Thymus (tissue), 11 donors: Measurements from ENCODE around the gene RNF112. TPM values are rescaled to one million over a fixed set of nuclear protein-coding genes. Genes with fewer than 3 reads are reported as not detected.

Source experiments
- DNase-seq, 9 donors: peaks; one replicate each; pipeline ENCODE4 v3.0.0-alpha.2; 2013; ENCODE audit warnings: low spot score in 9 of 9, low read depth in 6 of 9, missing footprints in 1 of 9
- H3K27ac ChIP-seq, 2 donors: one replicate each; pipeline ENCODE4 v1.5.1; 2013; ENCODE audit warnings: control low read depth in 1 of 2, low read depth in 1 of 2, low read length in 1 of 2, mild to moderate bottlenecking in 1 of 2, moderate library complexity in 1 of 2
- H3K27me3 ChIP-seq, 2 donors: one replicate each; pipeline ENCODE4 v1.5.1; 2013; ENCODE audit warnings: low read length in 1 of 2; ENCODE audit not compliant: control insufficient read depth in 2 of 2, insufficient read depth in 1 of 2
- H3K36me3 ChIP-seq, 2 donors: one replicate each; pipeline ENCODE4 v1.5.1; 2013; ENCODE audit warnings: low read length in 1 of 2, mild to moderate bottlenecking in 1 of 2, moderate library complexity in 1 of 2; ENCODE audit not compliant: control insufficient read depth in 2 of 2, insufficient read depth in 2 of 2
- H3K4me1 ChIP-seq, 2 donors: one replicate each; pipeline ENCODE4 v1.5.1; 2013; ENCODE audit warnings: low read length in 2 of 2; ENCODE audit not compliant: control insufficient read depth in 2 of 2, insufficient read depth in 2 of 2
- H3K4me3 ChIP-seq, 2 donors: one replicate each; pipeline ENCODE4 v1.5.1; 2013; ENCODE audit warnings: low read length in 2 of 2, control low read depth in 1 of 2, mild to moderate bottlenecking in 1 of 2
- H3K9me3 ChIP-seq, 2 donors: one replicate each; pipeline ENCODE4 v1.5.1; 2013; ENCODE audit warnings: low read length in 1 of 2, mild to moderate bottlenecking in 1 of 2; ENCODE audit not compliant: control insufficient read depth in 2 of 2, insufficient read depth in 1 of 2
- WGBS: extraction: QIAGEN DNeasy Blood & Tissue Kit; methylation state at CpG from one replicate; pipeline ENCODE4 v1.1.7; 2013; 5-methylcytosine and 5-hydroxymethylcytosine counted together
- polyA plus RNA-seq: library from polyadenylated mRNA; stranded (reverse); fragments of 200-250 nt; gene quantifications from one replicate; pipeline ENCODE4 v1.2.3, GENCODE V29; 2013
- total RNA-seq: library from RNA; stranded (reverse); fragments of 120-200 nt; gene quantifications from one replicate; pipeline ENCODE4 v1.2.4, GENCODE V29; 2013
- donor health status: healthy.

The RNF112 gene
- total and polyA plus RNA-seq, 2 donors: 0.14 to 0.98 TPM

GRCh38 chr17:19372439-19372838 is 38.6 kb upstream of the RNF112 start:
- peaks cover 0 to 8% of the 10 kb centered on the region in 2 donors for H3K27me3 ChIP-seq
- DNase-seq: no peak
- H3K27ac ChIP-seq: no peak overlapping the region
- no peaks in the 10 kb centered on the region for H3K36me3 ChIP-seq
- WGBS: 78% methylated on average over 12 of the region's 12 CpGs
- no peaks in the 10 kb centered on the region for H3K9me3 ChIP-seq
- no peak overlapping the region for H3K4me3 ChIP-seq
- peaks cover 5 to 16% of the 10 kb centered on the region in 2 donors for H3K4me1 ChIP-seq

- peaks cover 0 to 8% of the 10 kb centered on the region in 2 donors for H3K27me3 ChIP-seq
- no peak overlapping the region for H3K4me3 ChIP-seq
- 84% methylated on average over 8 of the region's 8 CpGs for WGBS
- H3K4me1 ChIP-seq: peaks cover 5 to 16% of the 10 kb centered on the region in 2 donors
- H3K9me3 ChIP-seq: no peaks in the 10 kb centered on the region
- no peak overlapping the region for H3K27ac ChIP-seq
- DNase-seq: no peak
- H3K36me3 ChIP-seq: no peaks in the 10 kb centered on the region
Observed at GRCh38 chr17:19372866-19373504, 38.0 kb upstream of the RNF112 start.

- H3K4me3 ChIP-seq: no peak overlapping the region
- WGBS: 98% methylated on average over 5 of the region's 5 CpGs
Observed at GRCh38 chr17:19374136-19374535, 36.9 kb upstream of the RNF112 start.

GRCh38 chr17:19375732-19376131 is 35.3 kb upstream of the RNF112 start:
- Histone ChIP-seq H3K4me1 (peaks cover 7 to 23% of the 10 kb centered on the region in 2 donors), H3K36me3 (peaks cover 11 to 14% of the 10 kb centered on the region in 2 donors), H3K4me3 (no peak overlapping the region), H3K27ac (no peak overlapping the region), H3K27me3 (peaks cover 0 to 5% of the 10 kb centered on the region in 2 donors), H3K9me3 (no peaks in the 10 kb centered on the region)
- 98% methylated on average over 1 of the region's 1 CpG for WGBS
- no peak for DNase-seq

More at GRCh38 chr17:19374136-19374535, 36.9 kb upstream of the RNF112 start:
- no peak for DNase-seq
- Histone ChIP-seq H3K4me1 (peaks cover 7 to 22% of the 10 kb centered on the region in 2 donors), H3K27ac (no peak overlapping the region), H3K27me3 (peaks cover 0 to 8% of the 10 kb centered on the region in 2 donors), H3K9me3 (no peaks in the 10 kb centered on the region), H3K36me3 (no peaks in the 10 kb centered on the region)

GRCh38 chr17:19376811-19377210 is 34.2 kb upstream of the RNF112 start:
- no peaks in the 10 kb centered on the region for H3K9me3 ChIP-seq
- no peak for DNase-seq
- 71% methylated on average over 2 of the region's 2 CpGs for WGBS
- H3K27ac ChIP-seq: peak overlapping the region in 1 of 2 donors; percentile 92
- H3K4me1 ChIP-seq: peaks cover 7 to 16% of the 10 kb centered on the region in 2 donors
- H3K4me3 ChIP-seq: peak overlapping the region; percentile 65 to 90
- H3K36me3 ChIP-seq: peaks cover 22 to 25% of the 10 kb centered on the region in 2 donors
- H3K27me3 ChIP-seq: no peaks in the 10 kb centered on the region

GRCh38 chr17:19377602-19378415 is 33.2 kb upstream of the RNF112 start:
- H3K4me3 ChIP-seq: peak overlapping the region; percentile 65 to 90
- H3K36me3 ChIP-seq: peaks cover 32 to 34% of the 10 kb centered on the region in 2 donors
- H3K9me3 ChIP-seq: no peaks in the 10 kb centered on the region
- H3K27ac ChIP-seq: peak overlapping the region; percentile 92 to 93
- WGBS: under 1% methylated on average over 67 of the region's 67 CpGs
- no peaks in the 10 kb centered on the region for H3K27me3 ChIP-seq
- DNase-seq: peak; percentile 75 to 96 (median 91)
- H3K4me1 ChIP-seq: peaks cover 7 to 11% of the 10 kb centered on the region in 2 donors

- 33% methylated on average over 69 of the region's 69 CpGs for WGBS
- Histone ChIP-seq H3K27ac (peak within 1 kb of the TSS; percentile 92 to 93), H3K36me3 (peaks cover 40 to 41% of the 10 kb centered on the region in 2 donors), H3K9me3 (no peaks in the 10 kb centered on the region), H3K4me1 (peaks cover 7 to 13% of the 10 kb centered on the region in 2 donors), H3K27me3 (no peaks in the 10 kb centered on the region), H3K4me3 (peak within 1 kb of the TSS; percentile 65 to 90)
- no peak for DNase-seq
Observed at GRCh38 chr17:19378416-19379360, 32.3 kb upstream of the RNF112 start, which contains the start of gene MAPK7. Gene MAPK7, plus strand, starts transcription at chr17:19378498. Its CDS starts 403 bp downstream, at chr17:19378901.

- H3K27ac ChIP-seq: no peak overlapping the region
- H3K4me3 ChIP-seq: peak overlapping the region in 1 of 2 donors; percentile 90
- peaks cover 7 to 22% of the 10 kb centered on the region in 2 donors for H3K4me1 ChIP-seq
- H3K27me3 ChIP-seq: no peaks in the 10 kb centered on the region
- no peak for DNase-seq
- 96% methylated on average over 13 of the region's 13 CpGs for WGBS
- H3K36me3 ChIP-seq: peaks cover 40 to 47% of the 10 kb centered on the region in 2 donors
- no peaks in the 10 kb centered on the region for H3K9me3 ChIP-seq
Observed at GRCh38 chr17:19379361-19380065, 31.5 kb upstream of the RNF112 start.
